GM12875 (cell line): ENCODE results near the gene TBPL1.

Experiments
- H3K4me3 ChIP-seq: one replicate; pipeline ENCODE4 v1.5.1; 2011; ENCODE audit warnings: low read depth, low read length, control low read depth
- TF ChIP-seq, protein P1 (sequence below): IDR thresholded peaks from 2 replicates; pipeline ENCODE4 v1.5.1; 2011; ENCODE audit warnings: low read depth, mild to moderate bottlenecking, control low read depth, inconsistent platforms, low read length, moderate library complexity, borderline replicate concordance; ENCODE audit not compliant: insufficient read depth

TBPL1 gene

DNA sequence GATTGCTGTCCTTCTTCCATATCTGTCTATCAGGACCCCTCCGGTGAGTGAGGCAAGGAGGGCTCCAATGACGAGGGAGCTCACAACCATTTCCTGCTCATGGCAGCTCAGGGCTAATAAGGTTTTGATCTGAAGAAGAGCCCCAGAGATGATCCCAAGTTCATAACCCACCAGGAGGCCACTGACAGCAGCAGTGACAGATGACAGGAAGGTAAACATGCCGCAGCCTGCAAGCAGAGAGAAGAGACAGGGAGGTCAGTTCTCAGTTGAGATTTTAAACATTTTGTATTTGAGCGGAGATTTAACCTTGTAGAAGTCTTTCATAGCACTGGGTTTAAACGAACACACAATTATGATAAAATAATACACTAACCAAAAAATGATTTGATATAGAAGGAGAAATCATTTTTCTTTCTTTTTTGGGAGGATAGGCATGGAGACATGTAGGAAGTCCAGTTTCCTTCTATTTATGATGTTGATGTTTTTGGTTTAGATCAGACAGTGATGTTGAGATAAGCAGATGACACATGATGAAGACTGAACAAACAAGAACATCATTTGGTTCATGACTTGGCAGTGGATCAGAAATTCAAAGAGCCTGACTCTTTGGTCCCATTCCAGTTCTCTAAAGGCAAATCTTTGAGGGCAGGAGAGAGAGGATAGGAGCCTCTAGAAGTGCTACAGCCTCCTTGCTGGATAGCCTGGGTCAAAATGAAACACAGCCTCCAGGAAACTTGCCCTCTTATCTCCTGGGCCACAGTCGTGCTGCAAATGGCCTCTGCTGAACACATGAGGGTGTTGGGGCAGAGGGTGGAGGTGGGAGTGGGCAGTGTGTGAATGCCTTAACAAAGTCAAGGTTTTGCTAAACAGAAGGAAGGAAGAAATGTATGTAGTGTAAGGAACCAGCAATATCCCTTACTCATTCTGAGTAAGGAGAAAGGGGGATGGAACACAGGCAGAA lies 76.8 kb downstream of the TBPL1 start:
- H3K4me3 ChIP-seq: no peak overlapping the region
- TF ChIP-seq, protein P1, sequence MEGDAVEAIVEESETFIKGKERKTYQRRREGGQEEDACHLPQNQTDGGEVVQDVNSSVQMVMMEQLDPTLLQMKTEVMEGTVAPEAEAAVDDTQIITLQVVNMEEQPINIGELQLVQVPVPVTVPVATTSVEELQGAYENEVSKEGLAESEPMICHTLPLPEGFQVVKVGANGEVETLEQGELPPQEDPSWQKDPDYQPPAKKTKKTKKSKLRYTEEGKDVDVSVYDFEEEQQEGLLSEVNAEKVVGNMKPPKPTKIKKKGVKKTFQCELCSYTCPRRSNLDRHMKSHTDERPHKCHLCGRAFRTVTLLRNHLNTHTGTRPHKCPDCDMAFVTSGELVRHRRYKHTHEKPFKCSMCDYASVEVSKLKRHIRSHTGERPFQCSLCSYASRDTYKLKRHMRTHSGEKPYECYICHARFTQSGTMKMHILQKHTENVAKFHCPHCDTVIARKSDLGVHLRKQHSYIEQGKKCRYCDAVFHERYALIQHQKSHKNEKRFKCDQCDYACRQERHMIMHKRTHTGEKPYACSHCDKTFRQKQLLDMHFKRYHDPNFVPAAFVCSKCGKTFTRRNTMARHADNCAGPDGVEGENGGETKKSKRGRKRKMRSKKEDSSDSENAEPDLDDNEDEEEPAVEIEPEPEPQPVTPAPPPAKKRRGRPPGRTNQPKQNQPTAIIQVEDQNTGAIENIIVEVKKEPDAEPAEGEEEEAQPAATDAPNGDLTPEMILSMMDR: no peak

DNA sequence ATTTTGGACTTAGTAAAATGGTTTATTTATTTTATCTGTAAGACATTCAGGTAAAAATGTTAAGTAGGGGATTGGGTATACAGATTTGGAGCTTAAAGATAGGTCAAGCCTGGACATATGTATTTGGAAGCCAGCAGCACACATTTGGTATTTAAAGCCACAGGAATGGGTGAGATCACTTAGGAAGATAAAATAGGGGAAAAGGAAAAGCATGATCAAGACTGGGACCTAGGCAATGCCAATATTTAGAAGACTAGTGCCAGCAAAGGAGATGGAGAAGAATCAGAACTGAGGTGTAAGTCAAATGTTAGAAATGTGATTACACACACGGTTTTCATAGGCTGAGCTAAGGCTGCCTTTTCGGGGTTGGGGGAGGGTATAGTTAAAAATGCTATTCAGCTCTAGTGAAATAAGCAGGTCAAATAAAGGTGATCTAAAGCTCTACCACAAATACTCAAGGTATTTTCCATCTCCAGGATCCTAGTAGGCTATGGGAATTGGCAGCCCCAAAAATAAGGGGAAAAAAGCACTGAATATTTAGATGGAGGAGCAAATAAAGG lies 78.8 kb downstream of the TBPL1 start:
- H3K4me3 ChIP-seq: no peak overlapping the region
- TF ChIP-seq, protein P1: no peak

DNA sequence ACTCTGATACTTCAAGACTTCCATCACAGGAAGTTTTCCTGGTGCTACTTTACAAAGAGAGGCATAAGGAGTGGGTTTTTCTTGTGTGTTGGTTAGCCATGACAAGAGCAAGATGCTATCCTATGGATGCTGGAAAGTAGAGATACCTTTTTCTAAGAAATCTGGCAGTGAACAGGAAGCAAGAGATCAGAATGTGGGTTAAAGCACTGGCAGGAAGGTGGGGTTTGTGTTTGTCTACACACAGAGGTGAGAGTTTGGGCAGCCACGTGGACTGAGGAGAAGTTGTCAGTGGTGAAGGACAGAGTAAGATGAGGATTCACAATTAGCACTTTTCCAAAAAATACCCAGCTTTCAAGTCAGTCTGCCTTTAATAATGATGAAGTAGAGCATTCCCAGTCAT lies 81.5 kb downstream of the TBPL1 start:
- TF ChIP-seq, protein P1: no peak
- no peak overlapping the region for H3K4me3 ChIP-seq

DNA sequence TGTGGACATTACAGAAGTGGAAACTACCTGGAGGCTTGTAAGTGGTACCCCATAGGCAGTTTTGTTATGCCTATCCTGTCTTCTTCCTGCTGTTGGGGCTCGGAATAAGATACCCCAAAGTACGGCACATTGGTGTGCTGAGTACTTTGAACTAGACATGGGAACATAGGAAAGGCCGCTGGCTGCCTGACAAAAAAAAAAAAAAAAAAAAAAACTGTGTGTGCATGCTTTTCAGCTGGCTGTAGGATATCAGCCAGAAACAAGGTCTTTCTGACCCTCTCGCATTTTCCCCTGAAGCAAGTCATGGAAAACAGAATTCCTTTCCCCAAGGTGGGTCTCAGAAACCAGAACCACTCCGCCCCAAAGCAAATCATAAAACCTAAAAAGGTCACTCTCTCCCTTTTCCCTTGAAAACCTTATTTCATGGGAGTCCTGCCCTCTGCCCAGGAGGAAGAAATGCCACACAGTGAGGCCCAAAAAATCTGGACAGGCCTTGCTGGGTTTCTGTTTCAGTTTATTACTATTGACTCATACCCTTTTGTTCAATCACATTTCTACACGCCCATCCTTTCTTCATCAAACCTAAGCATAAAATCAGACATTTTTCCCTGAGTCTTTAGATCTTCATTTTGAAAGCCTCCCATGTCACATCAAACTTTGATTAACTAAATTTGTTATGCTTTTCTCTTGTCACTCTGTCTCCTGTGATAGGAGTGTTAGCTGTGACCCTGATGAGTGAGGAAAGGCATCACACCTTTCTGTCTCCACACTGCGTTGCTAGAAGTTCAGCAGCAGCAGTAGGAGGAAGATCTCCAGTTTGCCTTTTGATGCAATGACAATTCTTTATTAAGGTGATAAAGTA lies 82.2 kb downstream of the TBPL1 start:
- H3K4me3 ChIP-seq: no peak overlapping the region
- TF ChIP-seq, protein P1: no peak

DNA sequence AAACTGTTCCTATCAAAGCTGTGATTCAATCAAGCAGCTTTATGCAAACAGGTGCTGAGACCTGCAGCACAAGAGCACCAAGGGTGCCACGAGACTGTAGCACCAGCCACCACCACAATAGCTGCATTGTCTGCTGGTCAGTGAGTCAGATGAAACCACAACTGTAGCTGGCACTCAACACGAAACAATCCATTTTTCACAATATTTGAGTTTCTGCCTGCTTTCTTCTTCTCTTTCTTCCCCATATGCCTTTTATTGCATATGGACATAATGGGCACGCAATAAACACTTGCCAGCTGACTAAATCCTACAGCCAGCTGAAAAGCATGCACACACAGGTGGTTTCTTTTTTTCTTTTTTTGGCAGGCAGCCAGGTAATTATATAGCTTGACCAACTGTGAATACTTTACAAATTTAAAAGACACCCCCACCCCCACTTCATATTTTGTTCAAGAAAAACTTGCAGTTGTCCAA lies 82.8 kb downstream of the TBPL1 start:
- TF ChIP-seq, protein P1: no peak
- H3K4me3 ChIP-seq: no peak overlapping the region

DNA sequence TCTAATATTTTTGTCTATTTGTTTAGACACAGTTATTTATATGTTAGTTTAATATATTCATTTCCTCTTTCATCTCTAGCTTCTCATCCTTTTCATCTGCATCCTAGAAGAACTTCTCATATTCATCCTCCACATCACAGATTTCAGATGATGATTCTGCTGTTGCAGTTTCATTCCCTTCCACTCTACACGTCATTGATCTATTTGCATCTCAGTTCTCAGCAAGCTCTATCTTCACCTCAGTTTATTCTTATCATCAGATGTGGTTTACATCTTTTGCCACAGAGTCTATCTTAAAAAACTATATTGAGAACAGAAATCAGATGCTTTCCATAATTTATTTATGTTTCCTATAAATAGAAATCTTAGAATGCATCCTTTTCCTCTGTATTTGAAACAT lies 86.1 kb downstream of the TBPL1 start:
- TF ChIP-seq, protein P1: no peak
- H3K4me3 ChIP-seq: no peak overlapping the region
